SK-N-SH (cell line): Measurements from ENCODE around the gene TSHZ2. TPM values are rescaled to one million over a fixed set of nuclear protein-coding genes. Genes with fewer than 3 reads are reported as not detected.
A peak's percentile ranks its signal among the peaks of the same experiment; 100 is the strongest.

ENCODE experiments used
- CTCF ChIA-PET: fragments of 300-600, 350-600 bp; formaldehyde crosslinking; extraction: SDS; loops from one replicate; lab custom pipeline; 2021; lab: Yijun Ruan, JAX
- POLR2A ChIA-PET: fragments of 350-600 bp; sonication (Branson Sonifier 250); formaldehyde crosslinking; extraction: SDS; loops from one replicate; lab custom pipeline; 2020; ENCODE audit warnings: antibody characterized with exemption, inconsistent platforms; lab: Yijun Ruan, JAX
- DNase-seq: peaks from one replicate; pipeline ENCODE4 v3.0.0; 2012
- H2AFZ ChIP-seq: fragments of 200-600 bp; sonication (generic); 2 replicates; pipeline ENCODE4 v1.8.1; 2016; ENCODE audit warnings: antibody characterized with exemption, mild to moderate bottlenecking, low read depth
- H3F3A ChIP-seq: fragments of 200-600 bp; sonication (generic); replicated peaks from 2 replicates; pipeline ENCODE3; 2016; ENCODE audit warnings: antibody characterized with exemption, mild to moderate bottlenecking; ENCODE audit not compliant: insufficient read depth
- H3K27ac ChIP-seq, 2 experiments: fragments of 200-500 bp in 1 of 2; fragments of 200-600 bp in 1 of 2; sonication (Bioruptor generic) in 1 of 2; sonication (generic), shearing (Covaris generic) in 1 of 2; 2 replicates each; pipeline versions ENCODE4 v1.5.1 to v1.6.1; 2014 to 2016; ENCODE audit warnings: low read depth in 2 of 2, inconsistent platforms in 1 of 2, low read length in 1 of 2, mild to moderate bottlenecking in 1 of 2, mixed read lengths in 1 of 2
- H3K27me3 ChIP-seq: fragments of 200-600 bp; sonication (generic), shearing (Covaris generic); 2 replicates; pipeline ENCODE4 v1.6.1; 2016; ENCODE audit warnings: mixed run types; ENCODE audit not compliant: insufficient read depth
- H3K36me3 ChIP-seq, 2 experiments: fragments of 200-500 bp in 1 of 2; fragments of 200-600 bp in 1 of 2; sonication (Bioruptor generic) in 1 of 2; sonication (generic) in 1 of 2; replicated peaks in 1 of 2; 2 replicates each; pipeline versions ENCODE3 to v1.5.1; 2014 to 2016; ENCODE audit warnings: low read length in 1 of 2, mild to moderate bottlenecking in 1 of 2; ENCODE audit not compliant: insufficient read depth in 2 of 2, control insufficient read depth in 1 of 2
- H3K4me1 ChIP-seq, 2 experiments: fragments of 200-500 bp in 1 of 2; fragments of 200-600 bp in 1 of 2; sonication (Bioruptor generic) in 1 of 2; sonication (generic), shearing (Covaris generic) in 1 of 2; 2 replicates each; pipeline versions ENCODE4 v1.5.1 to v1.6.1; 2014 to 2016; ENCODE audit warnings: low read depth in 1 of 2, low read length in 1 of 2, mixed run types in 1 of 2; ENCODE audit not compliant: insufficient read depth in 2 of 2, control insufficient read depth in 1 of 2
- H3K4me2 ChIP-seq: fragments of 200-600 bp; sonication (generic), shearing (Covaris generic); 2 replicates; pipeline ENCODE4 v1.6.1; 2017; ENCODE audit warnings: mixed run types
- H3K4me3 ChIP-seq, 2 experiments: fragments of 200-500 bp in 1 of 2; fragments of 200-600 bp in 1 of 2; sonication (Bioruptor generic) in 1 of 2; sonication (generic), shearing (Covaris generic) in 1 of 2; 2 replicates each; pipeline versions ENCODE4 v1.5.1 to v1.8.1; 2014 to 2016; ENCODE audit warnings: low read depth in 2 of 2, inconsistent platforms in 1 of 2, low read length in 1 of 2, mild to moderate bottlenecking in 1 of 2, mixed read lengths in 1 of 2, moderate library complexity in 1 of 2
- H3K79me2 ChIP-seq: fragments of 200-600 bp; sonication (generic); 2 replicates; pipeline ENCODE4 v1.8.1; 2017; ENCODE audit warnings: mild to moderate bottlenecking; ENCODE audit not compliant: insufficient read depth
- H3K9ac ChIP-seq: fragments of 200-600 bp; sonication (generic); 2 replicates; pipeline ENCODE4 v1.6.1; 2017; ENCODE audit warnings: mixed run types
- H3K9me2 ChIP-seq: fragments of 200-600 bp; sonication (generic); 2 replicates; pipeline ENCODE4 v1.6.1; 2017; ENCODE audit warnings: mixed run types
- H3K9me3 ChIP-seq: fragments of 200-600 bp; sonication (generic); 2 replicates; pipeline ENCODE4 v1.6.1; 2017; ENCODE audit warnings: mixed run types, mild to moderate bottlenecking, moderate library complexity
- H4K20me1 ChIP-seq: fragments of 200-600 bp; sonication (generic); 2 replicates; pipeline ENCODE4 v1.6.1; 2017; ENCODE audit warnings: mild to moderate bottlenecking, mixed run types; ENCODE audit not compliant: insufficient read depth
- CTCF ChIP-seq: fragments of 200-600 bp; sonication (generic); IDR thresholded peaks from 2 replicates; pipeline ENCODE4 v1.6.1; 2017; ENCODE audit warnings: antibody characterized with exemption, mild to moderate bottlenecking, moderate library complexity
- EP300 ChIP-seq, 2 experiments: IDR thresholded peaks; 2 replicates each; pipeline versions ENCODE4 v1.4.0 to v1.6.1; 2012; ENCODE audit warnings: borderline replicate concordance in 1 of 2, low read depth in 1 of 2, low read length in 1 of 2
- EZH2phosphoT487 ChIP-seq: fragments of 200-600 bp; sonication (generic); IDR thresholded peaks from 2 replicates; pipeline ENCODE4 v1.6.1; 2017; ENCODE audit warnings: low read depth, mixed run types, mild to moderate bottlenecking, antibody characterized with exemption, moderate library complexity, borderline replicate concordance
- FOSL2 ChIP-seq: IDR thresholded peaks from 2 replicates; pipeline ENCODE4 v1.4.0; 2012; ENCODE audit warnings: low read depth, mild to moderate bottlenecking, moderate library complexity, borderline replicate concordance
- FOXJ3 ChIP-seq: sonication (generic); formaldehyde crosslinking; IDR thresholded peaks from 2 replicates; pipeline ENCODE4 v1.5.1; 2020; ENCODE audit warnings: mild to moderate bottlenecking, missing genetic modification reagents
- FOXM1 ChIP-seq: IDR thresholded peaks from 2 replicates; pipeline ENCODE4 v1.4.0; 2012; ENCODE audit warnings: low read depth, mild to moderate bottlenecking
- GATA2 ChIP-seq: sonication (generic); formaldehyde crosslinking; IDR thresholded peaks from 2 replicates; pipeline ENCODE4 v1.5.0; 2020; ENCODE audit warnings: mild to moderate bottlenecking, missing genetic modification reagents
- JUND ChIP-seq: IDR thresholded peaks from 2 replicates; pipeline ENCODE4 v1.4.0; 2012
- MEF2A ChIP-seq: IDR thresholded peaks from 2 replicates; pipeline ENCODE4 v1.4.0; 2012; ENCODE audit warnings: low read depth, borderline replicate concordance
- MXI1 ChIP-seq: IDR thresholded peaks from 2 replicates; pipeline ENCODE4 v1.6.1; 2012; ENCODE audit warnings: mild to moderate bottlenecking, low read depth, low read length, improper control_type of control experiment
- NRF1 ChIP-seq: IDR thresholded peaks from 2 replicates; pipeline ENCODE4 v1.6.1; 2012; ENCODE audit warnings: low read depth, mild to moderate bottlenecking, low read length
- PBX3 ChIP-seq: IDR thresholded peaks from 2 replicates; pipeline ENCODE4; 2012
- RAD21 ChIP-seq: IDR thresholded peaks from 2 replicates; pipeline ENCODE4 v1.6.1; 2012; ENCODE audit warnings: mild to moderate bottlenecking, low read length
- REST ChIP-seq: IDR thresholded peaks from 2 replicates; pipeline ENCODE4 v1.6.1; 2012; ENCODE audit warnings: mild to moderate bottlenecking, low read depth, low read length, moderate library complexity
- RFX5 ChIP-seq: IDR thresholded peaks from 2 replicates; pipeline ENCODE4 v1.6.1; 2012; ENCODE audit warnings: mild to moderate bottlenecking, improper control_type of control experiment, low read length
- SMC3 ChIP-seq: IDR thresholded peaks from 2 replicates; pipeline ENCODE4 v1.6.1; 2012; ENCODE audit warnings: low read depth, low read length, improper control_type of control experiment
- TAF1 ChIP-seq: IDR thresholded peaks from 2 replicates; pipeline ENCODE4 v1.6.1; 2012; ENCODE audit warnings: low read depth, mild to moderate bottlenecking, low read length, moderate library complexity, borderline replicate concordance
- TCF12 ChIP-seq: IDR thresholded peaks from 2 replicates; pipeline ENCODE4 v1.4.0; 2012
- USF1 ChIP-seq: IDR thresholded peaks from 2 replicates; pipeline ENCODE4 v1.4.0; 2012; ENCODE audit warnings: low read depth, borderline replicate concordance
- USF2 ChIP-seq: fragments of 150-350 bp; IDR thresholded peaks from 2 replicates; pipeline ENCODE4 v1.6.1; 2017; ENCODE audit warnings: antibody characterized with exemption, low read length, low read depth, borderline replicate concordance
- ZBTB33 ChIP-seq: IDR thresholded peaks from 2 replicates; pipeline ENCODE4 v1.4.0; 2012; ENCODE audit warnings: low read depth, borderline replicate concordance
- WGBS: methylation state at CpG from one replicate; pipeline ENCODE4 v1.1.6; 2017; ENCODE audit warnings: low lambda C conversion rate; 5-methylcytosine and 5-hydroxymethylcytosine counted together
- polyA plus RNA-seq, 3 experiments: library from polyadenylated mRNA; depleted of rRNA; stranded (reverse); fragments of >200 nt; gene quantifications; 2 replicates each; pipeline ENCODE4 v1.2.3, GENCODE V29; 2012

TSHZ2 gene
- polyA plus RNA-seq, 1 of the 3 experiments (the other 2 are of a cell fraction): 0.13 TPM

- TF ChIP-seq EP300 (IDR thresholded peaks at IDR 0.05; ENCODE audit: borderline replicate concordance in 1 of 2, low read depth in 1 of 2, low read length in 1 of 2): no peak
- no peak for TF ChIP-seq SMC3
Observed at GRCh38 chr20:53170196-53170595, 198.0 kb downstream of the TSHZ2 start (continued).

- H3K79me2 ChIP-seq: no peaks in the 10 kb centered on the region
- H3K4me2 ChIP-seq: no peak overlapping the region
- H3K9me2 ChIP-seq: no peaks in the 10 kb centered on the region
- H2AFZ ChIP-seq: no peak overlapping the region
- H3K4me3 ChIP-seq: no peak overlapping the region
- ChIA-PET POLR2A (no interaction called here), CTCF (interaction anchor here (0.6 to 1.0 kb wide), 2 partner anchors 321 to 858 kb away, joined by 3 read pairs; no protein-coding TSS in a partner anchor)
- H3K36me3 ChIP-seq: no peaks in the 10 kb centered on the region
- peak overlapping the region in 1 of 2 experiments; percentile 88; a peak in 2 of 4 replicates for H3K27ac ChIP-seq
- H3K9ac ChIP-seq: no peak overlapping the region
- H3K27me3 ChIP-seq: no peaks in the 10 kb centered on the region
- H4K20me1 ChIP-seq: no peaks in the 10 kb centered on the region
- DNase-seq: peak; percentile 62
- no peaks in the 10 kb centered on the region for H3K9me3 ChIP-seq
- peaks cover 0 to 15% of the 10 kb centered on the region in 2 experiments; a peak in 2 of 4 replicates for H3K4me1 ChIP-seq
- WGBS: 23% methylated on average over 6 of the region's 6 CpGs
- no peaks in the 10 kb centered on the region for H3F3A ChIP-seq
- no peak for TF ChIP-seq REST
- TF ChIP-seq RFX5: no peak
- no peak for TF ChIP-seq EZH2phosphoT487
- TF ChIP-seq FOXJ3 (CRISPR knock-in tag): peak; percentile 66; the same call in 1 of the 2 replicates
- TF ChIP-seq MEF2A: no peak
- no peak for TF ChIP-seq ZBTB33
- TF ChIP-seq CTCF: no peak
- TF ChIP-seq TCF12: peak; percentile 49
- no peak for TF ChIP-seq FOSL2
- TF ChIP-seq FOXM1: no peak
- no peak for TF ChIP-seq TAF1
- TF ChIP-seq RAD21: peak; percentile 48; the same call in 1 of the 2 replicates
- peak in 1 of 2 experiments; percentile 98; a peak in 2 of 4 replicates for TF ChIP-seq EP300 (IDR thresholded peaks at IDR 0.05; ENCODE audit: borderline replicate concordance in 1 of 2, low read depth in 1 of 2, low read length in 1 of 2)
- TF ChIP-seq USF1: no peak
- TF ChIP-seq JUND: no peak
- peak; percentile 95 for TF ChIP-seq GATA2 (CRISPR knock-in tag)
- no peak for TF ChIP-seq NRF1
- no peak; the same call in 1 of the 2 replicates for TF ChIP-seq MXI1
- TF ChIP-seq USF2: no peak
- TF ChIP-seq PBX3: no peak
Observed at GRCh38 chr20:53171065-53171464, 198.9 kb downstream of the TSHZ2 start.
